Measurements from ENCODE around the gene CLSTN3.

Gene CLSTN3

GRCh38 chr12:7130701-7131501 is 730 bp downstream of the CLSTN3 start:
- peak; percentile 35 to 46 for DNase-seq (ENCODE audit: low read depth in 2 of 2)
- TF ChIP-seq CTCF (IDR thresholded peaks at IDR 0.05; ENCODE audit: low read depth, low read length): peak; percentile 2

DNA sequence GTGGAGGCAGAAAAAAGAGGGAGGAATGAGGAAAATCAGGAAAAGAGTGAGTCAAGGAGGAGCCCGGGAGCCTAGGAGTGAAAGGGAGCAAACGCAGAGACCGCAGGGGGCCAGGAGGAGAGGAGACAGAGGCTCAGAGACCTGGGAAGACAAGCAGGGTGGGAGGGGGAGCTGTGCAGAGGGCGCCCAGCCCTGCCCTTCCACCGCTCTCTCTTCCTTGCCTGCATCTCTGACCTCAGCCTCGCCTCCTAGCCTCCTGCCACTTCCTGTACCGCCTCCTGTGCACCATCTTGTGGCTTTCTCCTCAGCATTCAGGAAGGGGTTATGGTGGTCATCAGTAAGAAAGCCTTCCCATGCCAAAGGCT is 1.3 kb downstream of the CLSTN3 start:
- peak overlapping the region in 1 of 2 donors; percentile 67 for H3K4me3 ChIP-seq (replicated peaks in 1 of 2; ENCODE audit: low read depth in 2 of 2, low read length in 2 of 2)
- DNase-seq (ENCODE audit: low read depth in 2 of 2): no peak

More at GRCh38 chr12:7130701-7131501, 730 bp downstream of the CLSTN3 start:
- peak overlapping the region; percentile 67 to 75 for H3K4me3 ChIP-seq (replicated peaks in 1 of 2; ENCODE audit: low read depth in 2 of 2, low read length in 2 of 2)

DNA sequence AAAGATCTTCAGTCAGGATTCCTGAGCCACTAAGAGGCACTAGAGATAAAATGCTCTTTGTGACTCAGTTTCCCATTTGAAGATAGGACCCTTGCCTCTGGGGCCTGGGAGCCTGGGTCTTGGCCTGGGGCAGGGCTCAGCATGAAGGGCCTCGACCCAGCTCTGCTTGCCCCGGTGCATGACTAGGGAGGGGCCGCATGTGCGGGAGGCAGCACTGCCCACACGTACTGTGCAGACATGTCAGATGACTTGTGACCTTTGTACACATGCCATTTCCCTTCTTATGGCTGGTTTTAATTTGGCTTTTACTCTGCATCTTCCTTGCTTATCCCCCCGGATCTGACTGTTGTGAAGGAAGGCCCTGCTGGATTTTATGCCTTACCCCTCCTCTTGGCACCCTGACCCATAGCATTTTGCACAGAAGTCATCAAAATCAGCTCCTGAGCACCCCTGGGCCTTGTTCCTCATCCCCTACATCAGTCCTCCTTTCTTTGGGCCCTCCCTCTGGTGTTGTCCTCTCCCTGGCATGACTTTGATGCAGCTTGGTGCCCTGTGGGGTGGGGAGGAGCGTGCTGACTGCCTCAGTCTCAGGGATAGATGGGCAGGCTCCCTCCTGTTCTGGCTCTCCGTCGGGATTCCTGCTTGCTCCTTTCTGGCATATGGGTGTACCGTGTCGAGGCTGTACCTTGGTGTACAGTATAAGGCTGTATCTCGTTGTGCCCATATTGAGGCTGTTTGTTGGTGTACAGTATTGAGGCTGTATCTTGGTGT is 4.4 kb downstream of the CLSTN3 start:
- no peak for DNase-seq (ENCODE audit: low read depth in 2 of 2)

More for the DNA sequence above, 1.3 kb downstream of the CLSTN3 start:
- no peak for TF ChIP-seq CTCF (IDR thresholded peaks at IDR 0.05; ENCODE audit: low read depth, low read length)

DNA sequence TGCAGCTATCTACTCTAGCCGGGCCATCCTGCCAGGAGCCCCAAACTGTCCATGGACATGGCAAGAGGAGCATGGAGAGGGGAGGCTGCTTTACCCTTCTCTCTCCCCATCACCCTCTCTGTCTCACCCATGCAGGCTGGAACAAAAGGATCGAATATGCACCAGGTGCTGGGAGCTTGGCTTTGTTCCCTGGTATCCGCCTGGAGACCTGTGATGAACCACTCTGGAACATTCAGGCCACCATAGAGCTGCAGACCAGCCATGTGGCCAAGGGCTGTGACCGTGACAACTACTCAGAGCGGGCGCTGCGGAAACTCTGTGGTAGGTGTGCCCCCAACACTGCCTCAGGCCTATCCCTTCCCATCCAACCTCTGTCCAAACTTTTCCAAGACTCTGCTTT is 5.9 kb downstream of the CLSTN3 start:
- H3K4me3 ChIP-seq (replicated peaks in 1 of 2; ENCODE audit: low read depth in 2 of 2, low read length in 2 of 2): no peak overlapping the region
- DNase-seq (ENCODE audit: low read depth in 2 of 2): no peak
- TF ChIP-seq CTCF (IDR thresholded peaks at IDR 0.05; ENCODE audit: low read depth, low read length): no peak

More for the DNA sequence above, 4.4 kb downstream of the CLSTN3 start:
- no peak overlapping the region for H3K4me3 ChIP-seq (replicated peaks in 1 of 2; ENCODE audit: low read depth in 2 of 2, low read length in 2 of 2)
- TF ChIP-seq CTCF (IDR thresholded peaks at IDR 0.05; ENCODE audit: low read depth, low read length): no peak

DNA sequence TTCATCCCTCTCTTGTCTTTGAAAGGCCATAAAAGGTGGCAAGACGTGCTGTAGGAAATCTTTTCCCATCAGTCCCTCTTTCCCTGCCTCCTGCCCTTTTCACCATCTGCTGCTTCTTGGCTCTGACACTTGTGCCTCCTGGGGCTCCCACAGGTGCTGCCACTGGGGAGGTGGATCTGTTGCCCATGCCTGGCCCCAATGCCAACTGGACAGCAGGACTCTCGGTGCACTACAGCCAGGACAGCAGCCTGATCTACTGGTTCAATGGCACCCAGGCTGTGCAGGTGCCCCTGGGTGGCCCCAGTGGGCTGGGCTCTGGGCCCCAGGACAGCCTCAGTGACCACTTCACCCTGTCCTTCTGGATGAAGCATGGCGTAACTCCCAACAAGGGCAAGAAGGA is 6.5 kb downstream of the CLSTN3 start:
- H3K4me3 ChIP-seq (replicated peaks in 1 of 2; ENCODE audit: low read depth in 2 of 2, low read length in 2 of 2): no peak overlapping the region
- DNase-seq (ENCODE audit: low read depth in 2 of 2): no peak
- no peak for TF ChIP-seq CTCF (IDR thresholded peaks at IDR 0.05; ENCODE audit: low read depth, low read length)

- DNase-seq (ENCODE audit: low read depth in 2 of 2): no peak
- TF ChIP-seq CTCF (IDR thresholded peaks at IDR 0.05; ENCODE audit: low read depth, low read length): no peak
- H3K4me3 ChIP-seq (replicated peaks in 1 of 2; ENCODE audit: low read depth in 2 of 2, low read length in 2 of 2): no peak overlapping the region
Observed at GRCh38 chr12:7137908-7138307, 7.7 kb downstream of the CLSTN3 start.

Data from cardiac fibroblast (primary cell).